HepG2 (cell line): ENCODE data around the gene CHCHD5.

ENCODE experiments used
- CEBPZ ChIP-seq: IDR thresholded peaks from 2 replicates; pipeline ENCODE4 v1.6.1; 2012; ENCODE audit warnings: low read length, improper control_type of control experiment
- CTCF ChIP-seq: sonication (generic); formaldehyde crosslinking; IDR thresholded peaks from 2 replicates; pipeline ENCODE4 v1.5.0; 2020; ENCODE audit warnings: mild to moderate bottlenecking, missing genetic modification reagents, moderate library complexity
- FOXO4 ChIP-seq: sonication (generic); formaldehyde crosslinking; conservative IDR thresholded peaks from 2 replicates; pipeline ENCODE4 v1.8.1; 2023; ENCODE audit warnings: missing genetic modification reagents
- HDAC2 ChIP-seq: sonication (generic); formaldehyde crosslinking; IDR thresholded peaks from 2 replicates; pipeline ENCODE4 v1.4.0; 2020; ENCODE audit warnings: missing genetic modification reagents
- POLR2A ChIP-seq, 2 experiments: IDR thresholded peaks; 2 replicates each; pipeline ENCODE4 v1.6.1; 2011; ENCODE audit warnings: low read depth in 2 of 2, low read length in 2 of 2, mild to moderate bottlenecking in 1 of 2, moderate library complexity in 1 of 2; ENCODE audit not compliant: insufficient read depth in 1 of 2
- REXO4 ChIP-seq: sonication (generic); formaldehyde crosslinking; IDR thresholded peaks from 2 replicates; pipeline ENCODE4 v1.8.0; 2022; ENCODE audit warnings: missing genetic modification reagents, mild to moderate bottlenecking, borderline replicate concordance
- ZNF121 ChIP-seq: sonication (generic); formaldehyde crosslinking; IDR thresholded peaks from 2 replicates; pipeline ENCODE4 v1.5.0; 2020; ENCODE audit warnings: mild to moderate bottlenecking, missing genetic modification reagents
- ZNF274 ChIP-seq: sonication (generic); formaldehyde crosslinking; IDR thresholded peaks from 2 replicates; pipeline ENCODE4 v1.5.1; 2020; ENCODE audit warnings: mild to moderate bottlenecking, missing genetic modification reagents
- ZNF280B ChIP-seq: sonication (generic); formaldehyde crosslinking; IDR thresholded peaks from 2 replicates; pipeline ENCODE4 v1.5.0; 2020; ENCODE audit warnings: missing genetic modification reagents, mild to moderate bottlenecking, borderline replicate concordance

GRCh38 chr2:112627060-112628040, 42.9 kb downstream of the CHCHD5 start:
- no peak for TF ChIP-seq CEBPZ
- TF ChIP-seq ZNF121 (CRISPR knock-in tag) = no peak
- no peak for TF ChIP-seq FOXO4 (CRISPR knock-in tag)
- TF ChIP-seq CTCF (CRISPR knock-in tag) = no peak
- TF ChIP-seq ZNF280B = no peak
- TF ChIP-seq HDAC2 = no peak
- no peak for TF ChIP-seq ZNF274 (CRISPR knock-in tag)
- TF ChIP-seq POLR2A (IDR thresholded peaks at IDR 0.05; ENCODE audit: insufficient read depth in 1 of 2, low read depth in 2 of 2, low read length in 2 of 2) = no peak
- TF ChIP-seq REXO4 (CRISPR knock-in tag) = no peak
